ENCODE data around the gene LDB2. TPM values are rescaled to one million over a fixed set of nuclear protein-coding genes. Genes with fewer than 3 reads are reported as not detected.

LDB2 gene
- total and polyA plus RNA-seq, 3 donors from 2014 or later: 14.6 to 17.8 (median 15.7) TPM

GRCh38 chr4:16809064-16809463 is 89.4 kb downstream of the LDB2 start:
- no peak for TF ChIP-seq CTCF (IDR thresholded peaks at IDR 0.05)
- TF ChIP-seq POLR2A (IDR thresholded peaks at IDR 0.05): no peak
- Histone ChIP-seq H3K4me3 (no peak overlapping the region), H3K27me3 (no peaks in the 10 kb centered on the region), H3K4me1 (no peaks in the 10 kb centered on the region), H3K27ac (no peak overlapping the region), H3K36me3 (ENCODE audit: low read depth, missing control alignments) (no peaks in the 10 kb centered on the region), H3K9me3 (no peaks in the 10 kb centered on the region)
- intact Hi-C loops (cut with DNase I; ENCODE audit: low total_unique reads): no loop called here
- no peak for DNase-seq
- 89 to 99% methylated on average over 2 of the region's 2 CpGs for WGBS, 2 donors

DNA sequence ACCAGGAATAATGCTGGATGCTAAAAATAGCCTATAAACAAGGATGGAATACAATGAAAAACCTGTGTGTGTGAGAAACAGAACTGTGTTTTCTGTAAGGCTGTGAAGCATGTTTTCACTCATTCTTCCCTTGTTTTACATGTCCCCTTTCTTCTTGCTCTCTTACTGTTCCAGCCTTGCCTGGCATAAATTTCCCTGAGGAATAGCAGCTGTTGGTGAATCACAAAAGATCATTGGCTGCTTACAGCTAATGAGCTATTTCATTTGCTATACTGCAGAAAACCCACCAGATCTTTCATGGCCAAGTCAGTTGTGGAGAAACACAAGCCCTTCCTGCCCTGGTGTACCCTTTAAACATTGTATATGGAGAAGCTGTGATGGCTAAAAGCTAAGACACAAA is 91.1 kb downstream of the LDB2 start:
- Histone ChIP-seq H3K27me3 (no peaks in the 10 kb centered on the region), H3K36me3 (ENCODE audit: low read depth, missing control alignments) (no peaks in the 10 kb centered on the region), H3K4me1 (no peaks in the 10 kb centered on the region), H3K4me3 (no peak overlapping the region), H3K9me3 (no peaks in the 10 kb centered on the region), H3K27ac (no peak overlapping the region)
- intact Hi-C loops (cut with DNase I; ENCODE audit: low total_unique reads): no loop called here
- no peak for DNase-seq
- TF ChIP-seq POLR2A (IDR thresholded peaks at IDR 0.05) (no peak), CTCF (IDR thresholded peaks at IDR 0.05) (no peak)

DNA sequence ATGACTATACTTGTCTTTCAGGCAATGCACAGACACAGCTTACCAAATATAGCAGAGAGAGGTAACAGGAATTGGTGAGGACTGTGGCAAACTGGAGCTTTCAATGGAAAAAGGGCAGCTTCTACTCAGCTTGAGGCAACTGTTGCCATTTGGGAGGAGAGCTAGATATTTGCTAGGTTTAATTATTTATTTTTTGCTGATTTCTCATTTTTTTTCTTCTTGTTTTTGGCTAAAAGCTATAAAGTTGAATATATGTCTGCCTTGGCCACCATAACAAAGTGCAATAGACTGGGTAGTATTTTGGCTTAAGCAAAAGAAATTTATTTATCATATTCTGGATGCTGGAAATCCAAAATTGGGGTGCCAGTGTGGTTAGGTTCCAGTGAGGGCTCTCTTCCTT is 93.9 kb downstream of the LDB2 start:
- no peak overlapping the region for H3K27ac ChIP-seq
- no peaks in the 10 kb centered on the region for H3K27me3 ChIP-seq
- H3K4me3 ChIP-seq: no peak overlapping the region
- no peak for DNase-seq
- no peaks in the 10 kb centered on the region for H3K4me1 ChIP-seq
- no peaks in the 10 kb centered on the region for H3K9me3 ChIP-seq
- no peaks in the 10 kb centered on the region for H3K36me3 ChIP-seq (ENCODE audit: low read depth, missing control alignments)
- intact Hi-C loops (cut with DNase I; ENCODE audit: low total_unique reads): no loop called here
- TF ChIP-seq CTCF (IDR thresholded peaks at IDR 0.05) (no peak), POLR2A (IDR thresholded peaks at IDR 0.05) (no peak)

GRCh38 chr4:16802044-16802443 is 96.4 kb downstream of the LDB2 start:
- intact Hi-C loops (cut with DNase I; ENCODE audit: low total_unique reads): no loop called here
- Histone ChIP-seq H3K9me3 (no peaks in the 10 kb centered on the region), H3K36me3 (ENCODE audit: low read depth, missing control alignments) (no peaks in the 10 kb centered on the region), H3K4me1 (no peaks in the 10 kb centered on the region), H3K27ac (no peak overlapping the region), H3K4me3 (no peak overlapping the region), H3K27me3 (no peaks in the 10 kb centered on the region)
- TF ChIP-seq CTCF (IDR thresholded peaks at IDR 0.05): no peak
- no peak for TF ChIP-seq POLR2A (IDR thresholded peaks at IDR 0.05)
- DNase-seq: no peak
- 95 to 97% methylated on average over 3 of the region's 3 CpGs for WGBS, 2 donors

DNA sequence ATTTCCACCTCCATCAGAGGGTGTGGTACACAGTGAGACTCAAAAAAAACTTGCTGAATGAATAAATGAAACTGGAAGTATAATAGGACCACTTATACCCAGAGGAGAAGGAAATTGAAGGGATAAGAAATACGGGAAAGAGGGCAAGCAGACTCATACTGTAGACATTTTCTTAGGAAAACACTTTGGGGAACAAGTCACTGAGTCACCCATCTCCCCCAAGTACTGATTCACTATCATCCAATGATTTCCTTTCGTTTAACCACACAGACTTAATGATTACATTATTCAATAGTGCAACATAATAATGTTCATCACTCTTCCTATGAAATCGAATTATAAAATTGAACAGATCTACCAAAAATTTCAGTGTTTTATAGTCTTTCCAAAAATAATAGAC is 97.1 kb downstream of the LDB2 start:
- DNase-seq: no peak
- Histone ChIP-seq H3K36me3 (ENCODE audit: low read depth, missing control alignments) (no peaks in the 10 kb centered on the region), H3K27ac (no peak overlapping the region), H3K9me3 (no peaks in the 10 kb centered on the region), H3K4me3 (no peak overlapping the region), H3K4me1 (no peaks in the 10 kb centered on the region), H3K27me3 (no peaks in the 10 kb centered on the region)
- 80 to 86% methylated on average over 3 of the region's 3 CpGs for WGBS, 2 donors
- no peak for TF ChIP-seq CTCF (IDR thresholded peaks at IDR 0.05)
- TF ChIP-seq POLR2A (IDR thresholded peaks at IDR 0.05): no peak
- intact Hi-C loops (cut with DNase I; ENCODE audit: low total_unique reads): no loop called here
